ENCODE measurements around the gene PPP2R1B. TPM values are rescaled to one million over a fixed set of nuclear protein-coding genes. Genes with fewer than 3 reads are reported as not detected.

The PPP2R1B gene
- total RNA-seq, 1 donor from 2014 or later, result 44.5 TPM

DNA sequence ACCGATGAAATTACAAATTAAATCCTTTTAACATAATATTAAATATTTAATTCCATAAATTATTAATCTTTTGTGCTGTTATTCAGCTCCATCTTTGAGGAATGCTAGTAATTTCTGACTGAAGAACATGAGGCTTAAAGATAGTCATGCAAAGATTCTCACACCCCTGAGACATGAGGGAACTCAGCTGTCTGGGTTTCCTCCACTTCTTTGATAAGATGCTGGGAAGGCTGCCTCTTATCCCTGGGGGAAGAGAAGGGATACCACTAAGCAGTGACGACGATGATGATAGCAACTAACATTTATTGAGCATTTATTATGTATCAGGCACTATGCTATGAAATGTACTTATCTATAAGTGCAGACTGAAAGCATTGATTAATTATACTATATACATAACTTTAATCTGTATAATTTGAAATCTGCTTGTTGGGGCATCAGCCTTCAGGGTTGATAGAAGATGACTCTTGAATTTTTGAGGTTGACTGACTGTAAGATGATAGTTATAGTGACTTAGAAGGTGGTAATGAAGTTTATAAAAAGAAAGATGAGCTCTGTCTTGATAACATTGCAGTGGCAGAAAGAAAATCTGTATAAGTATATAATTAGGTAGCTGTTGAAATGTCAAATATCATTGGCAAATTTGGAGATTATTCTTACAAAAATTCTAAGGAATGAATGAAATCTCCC is 85.6 kb downstream of the PPP2R1B start:
- Histone ChIP-seq H3K4me1 (ENCODE audit: insufficient read depth, low read length) (peaks cover 15% of the 10 kb centered on the region), H4K20me1 (ENCODE audit: insufficient read depth, low read length) (no peaks in the 10 kb centered on the region), H3K79me2 (ENCODE audit: insufficient read depth, low read length) (no peaks in the 10 kb centered on the region), H3K9me3 (ENCODE audit: insufficient read depth, low read depth, low read length) (no peaks in the 10 kb centered on the region), H3K27ac (ENCODE audit: low read depth, low read length) (no peak overlapping the region), H3K27me3 (ENCODE audit: insufficient read depth, low read length) (no peaks in the 10 kb centered on the region), H3K9ac (ENCODE audit: low read length) (no peak overlapping the region), H3K4me3 (ENCODE audit: insufficient read depth, low read depth, low read length) (no peak overlapping the region), H3K36me3 (ENCODE audit: insufficient read depth, low read length) (no peaks in the 10 kb centered on the region), H2AFZ (ENCODE audit: low read depth, low read length) (no peak overlapping the region), H3K4me2 (ENCODE audit: low read length) (no peak overlapping the region)
- no peak overlapping the region for H3K27ac Mint-ChIP-seq (ENCODE audit: unreplicated experiment)
- DNase-seq (ENCODE audit: low read depth), result no peak
- H3K4me1 Mint-ChIP-seq (ENCODE audit: low read depth, unreplicated experiment), result peaks cover 31% of the 10 kb centered on the region
- no peaks in the 10 kb centered on the region for H3K36me3 Mint-ChIP-seq (ENCODE audit: low read depth, unreplicated experiment)
- no peaks in the 10 kb centered on the region for H3K27me3 Mint-ChIP-seq (ENCODE audit: low read depth, unreplicated experiment)
- H3K4me3 Mint-ChIP-seq (ENCODE audit: unreplicated experiment), result no peak overlapping the region
- TF ChIP-seq EZH2 (IDR thresholded peaks at IDR 0.05; ENCODE audit: insufficient read depth, low read length), result no peak
- TF ChIP-seq, protein P1, sequence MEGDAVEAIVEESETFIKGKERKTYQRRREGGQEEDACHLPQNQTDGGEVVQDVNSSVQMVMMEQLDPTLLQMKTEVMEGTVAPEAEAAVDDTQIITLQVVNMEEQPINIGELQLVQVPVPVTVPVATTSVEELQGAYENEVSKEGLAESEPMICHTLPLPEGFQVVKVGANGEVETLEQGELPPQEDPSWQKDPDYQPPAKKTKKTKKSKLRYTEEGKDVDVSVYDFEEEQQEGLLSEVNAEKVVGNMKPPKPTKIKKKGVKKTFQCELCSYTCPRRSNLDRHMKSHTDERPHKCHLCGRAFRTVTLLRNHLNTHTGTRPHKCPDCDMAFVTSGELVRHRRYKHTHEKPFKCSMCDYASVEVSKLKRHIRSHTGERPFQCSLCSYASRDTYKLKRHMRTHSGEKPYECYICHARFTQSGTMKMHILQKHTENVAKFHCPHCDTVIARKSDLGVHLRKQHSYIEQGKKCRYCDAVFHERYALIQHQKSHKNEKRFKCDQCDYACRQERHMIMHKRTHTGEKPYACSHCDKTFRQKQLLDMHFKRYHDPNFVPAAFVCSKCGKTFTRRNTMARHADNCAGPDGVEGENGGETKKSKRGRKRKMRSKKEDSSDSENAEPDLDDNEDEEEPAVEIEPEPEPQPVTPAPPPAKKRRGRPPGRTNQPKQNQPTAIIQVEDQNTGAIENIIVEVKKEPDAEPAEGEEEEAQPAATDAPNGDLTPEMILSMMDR (IDR thresholded peaks at IDR 0.05; ENCODE audit: insufficient read depth, low read depth, low read length), result no peak
- H3K9me3 Mint-ChIP-seq (ENCODE audit: unreplicated experiment), result no peaks in the 10 kb centered on the region
- FAIRE-seq, result no peak

Other genes with a start within 250 kb of the PPP2R1B start
- 47.5 and 54.5 TPM in 2 replicates for gene LAYN, start 225.7 kb downstream of the PPP2R1B start, total RNA-seq
- gene SIK2, start 163.9 kb downstream of the PPP2R1B start, total RNA-seq, result 14.3 and 15.0 TPM in 2 replicates
- 24.9 and 31.1 TPM in 2 replicates for gene ALG9, start 105.2 kb upstream of the PPP2R1B start, total RNA-seq
- 1.7 and 2.6 TPM in 2 replicates for gene FDXACB1, start 112.8 kb upstream of the PPP2R1B start, total RNA-seq
- gene CFAP68, start 113.2 kb upstream of the PPP2R1B start, total RNA-seq, result 18.4 and 18.8 TPM in 2 replicates
- gene CRYAB, start 145.4 kb upstream of the PPP2R1B start, total RNA-seq, result 4.1 and 5.7 TPM in 2 replicates
- not detected in 2 replicates for gene HSPB2, start 146.3 kb upstream of the PPP2R1B start, total RNA-seq
- 0.50 and 0.60 TPM in 2 replicates for gene C11orf52, start 152.5 kb upstream of the PPP2R1B start, total RNA-seq
- gene DIXDC1, start 171.0 kb upstream of the PPP2R1B start, total RNA-seq, result 16.5 and 17.3 TPM in 2 replicates

All from astrocyte (in vitro differentiated cells and primary cell).